Kasumi-1 (cell line): ENCODE measurements around the gene CCAR1.
"Not testable (repeated sequence)": the region's sequence is repeated elsewhere in the genome, so short reads cannot be mapped to it uniquely, and the experiment has no call there.

Experiments used
- DNase-seq, 2 experiments: peaks; one replicate each; lab custom pipeline; 2025; lab: John Stamatoyannopoulos, UW

CCAR1 gene

DNA sequence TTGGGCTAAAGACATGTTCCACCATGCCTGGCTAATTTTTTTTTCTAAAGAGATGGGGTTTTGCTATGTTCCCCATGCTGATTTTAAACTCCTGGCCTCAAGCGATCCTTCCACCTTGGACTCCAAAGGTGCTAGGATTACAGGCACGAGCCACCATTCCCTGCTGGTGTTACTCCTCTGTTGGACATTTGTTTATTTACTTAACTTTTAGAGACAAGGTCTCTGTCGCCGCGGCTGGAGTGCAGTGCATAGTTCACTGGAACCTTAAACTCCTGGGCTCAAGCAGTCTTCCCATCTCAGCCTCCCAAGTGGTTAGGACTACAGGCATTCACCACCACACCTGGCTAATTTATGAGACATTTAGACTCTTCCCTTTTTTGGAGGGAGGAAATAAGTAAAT, 38.9 kb downstream of the CCAR1 start:
- DNase-seq: no peak

DNA sequence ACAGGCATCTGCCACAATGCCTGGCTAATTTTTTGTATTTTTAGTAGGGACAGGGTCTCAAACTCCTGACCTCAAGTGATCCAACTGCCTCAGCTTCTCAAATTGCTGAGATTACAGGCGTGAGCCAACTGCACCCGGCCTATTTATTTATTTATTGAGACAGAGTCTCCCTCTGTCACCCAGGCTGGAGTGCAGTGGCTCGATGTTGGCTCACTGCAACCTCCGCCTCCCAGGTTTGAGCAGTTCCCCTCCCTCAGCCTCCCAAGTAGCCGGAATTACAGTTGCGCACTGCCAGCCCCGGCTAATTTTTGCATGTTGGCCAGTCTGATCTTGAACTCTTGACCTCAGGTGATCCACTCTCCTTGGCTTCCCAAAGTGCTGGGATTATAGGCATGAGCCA, 46.4 kb downstream of the CCAR1 start:
- not testable (repeated sequence) for DNase-seq

DNA sequence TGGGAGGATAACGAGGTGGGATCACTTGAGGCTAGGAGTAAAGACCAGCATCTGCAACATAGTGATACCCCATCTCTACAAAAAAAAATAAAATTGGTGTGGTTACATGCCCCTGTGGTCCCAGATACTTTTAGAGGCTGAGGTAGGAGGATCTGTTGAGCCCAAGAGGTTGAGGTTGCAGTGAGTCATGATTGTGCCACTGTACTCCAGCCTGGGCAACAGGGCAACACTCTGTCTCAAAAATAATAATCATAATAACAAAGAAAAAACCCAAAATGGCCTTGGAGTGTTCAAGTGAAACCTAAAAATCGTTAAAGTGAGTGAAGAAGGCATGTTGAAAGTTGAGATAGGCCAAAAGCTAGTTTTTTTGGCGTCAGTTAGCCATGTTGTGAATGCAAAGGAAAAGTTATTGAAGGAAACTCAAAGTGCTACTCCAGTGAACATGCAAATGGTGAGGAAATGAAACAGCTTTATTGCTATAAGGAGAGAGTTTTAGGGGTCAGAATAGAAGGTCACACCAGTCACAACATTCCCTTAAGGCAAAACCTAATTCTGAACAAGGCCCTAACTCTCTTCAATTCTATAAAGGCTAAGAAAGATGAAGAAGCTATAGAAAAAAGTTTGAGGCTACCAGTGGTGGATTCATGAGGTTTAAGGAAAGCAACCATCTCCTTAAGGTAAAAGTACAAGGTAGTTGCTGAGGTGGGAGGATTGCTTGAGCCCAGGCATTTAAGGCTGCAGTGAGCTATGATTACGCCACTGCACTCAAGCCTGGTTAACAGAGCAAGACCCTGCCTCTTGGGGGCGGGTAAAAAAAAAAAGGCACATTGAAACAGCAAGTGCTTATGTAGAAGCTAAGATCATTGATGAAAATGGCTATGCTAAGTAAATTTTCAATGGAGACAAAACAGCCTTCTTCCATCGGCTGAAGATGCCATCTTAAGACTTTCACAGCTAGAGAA, 60.9 kb downstream of the CCAR1 start:
- no peak for DNase-seq

DNA sequence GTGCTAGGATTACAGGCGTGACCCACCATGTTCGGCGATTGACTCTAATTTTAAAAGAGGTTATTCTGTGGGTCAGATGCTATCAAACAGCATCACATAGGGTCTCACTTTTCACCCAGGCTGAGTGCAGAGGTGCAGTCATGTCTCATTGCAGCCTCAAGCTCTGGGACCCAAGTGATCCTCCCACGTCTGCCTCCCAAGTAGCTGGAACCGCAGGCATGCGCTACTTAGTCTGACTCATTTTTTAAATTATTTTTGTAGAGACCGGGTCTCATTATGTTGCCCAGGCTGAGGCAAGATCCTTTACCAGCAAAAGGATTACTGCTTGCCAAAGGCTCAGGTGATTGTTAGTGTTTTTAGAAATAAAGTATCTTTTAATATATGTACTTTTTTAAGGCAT, 63.4 kb downstream of the CCAR1 start:
- DNase-seq: no peak

DNA sequence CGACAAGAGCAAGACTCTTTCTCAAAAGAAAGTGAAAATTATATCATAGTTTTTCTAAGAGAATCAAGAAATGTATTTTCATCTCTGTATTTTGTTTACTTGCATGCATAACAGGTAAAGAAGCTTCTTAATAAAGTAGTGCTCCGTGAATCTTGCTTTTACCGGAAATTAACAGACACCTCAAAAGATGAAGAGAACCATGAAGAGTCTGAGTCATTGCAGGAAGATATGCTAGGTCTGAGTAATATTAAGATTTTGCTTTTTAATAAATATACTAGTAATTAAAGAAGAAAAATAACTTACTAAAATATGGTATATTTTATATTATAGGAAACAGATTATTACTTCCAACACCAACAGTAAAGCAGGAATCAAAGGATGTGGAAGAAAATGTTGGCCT, 66.8 kb downstream of the CCAR1 start:
- DNase-seq: no peak

GRCh38 chr10:68790476-68790875, 69.4 kb downstream of the CCAR1 start:
- DNase-seq: no peak

GRCh38 chr10:68792115-68792514, 71.1 kb downstream of the CCAR1 start:
- peak; percentile 13 to 52 for DNase-seq

- no peak for DNase-seq
Measured at GRCh38 chr10:68795886-68796532, 75.0 kb downstream of the CCAR1 start.

- no peak for DNase-seq
Measured at GRCh38 chr10:68796605-68797004, 75.6 kb downstream of the CCAR1 start.

DNA sequence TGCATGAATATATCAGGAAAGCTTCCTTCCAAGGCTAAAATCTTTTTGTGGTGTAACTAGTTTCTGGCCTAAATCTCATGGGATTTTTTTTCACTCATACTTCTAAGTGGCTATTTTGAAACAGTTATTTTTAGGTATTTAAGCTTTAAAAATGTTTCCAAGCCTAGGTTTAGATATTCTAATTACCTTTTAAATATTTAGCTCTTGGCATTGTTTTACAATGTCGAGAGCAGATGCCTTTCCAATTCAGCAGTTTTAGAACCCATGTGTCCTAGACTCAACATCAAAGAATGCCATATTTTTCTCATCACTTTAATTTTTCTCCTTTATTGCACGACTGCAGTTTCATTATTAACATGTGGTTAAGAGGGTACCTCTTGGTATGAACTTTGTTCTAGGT, 79.2 kb downstream of the CCAR1 start:
- DNase-seq: no peak

DNA sequence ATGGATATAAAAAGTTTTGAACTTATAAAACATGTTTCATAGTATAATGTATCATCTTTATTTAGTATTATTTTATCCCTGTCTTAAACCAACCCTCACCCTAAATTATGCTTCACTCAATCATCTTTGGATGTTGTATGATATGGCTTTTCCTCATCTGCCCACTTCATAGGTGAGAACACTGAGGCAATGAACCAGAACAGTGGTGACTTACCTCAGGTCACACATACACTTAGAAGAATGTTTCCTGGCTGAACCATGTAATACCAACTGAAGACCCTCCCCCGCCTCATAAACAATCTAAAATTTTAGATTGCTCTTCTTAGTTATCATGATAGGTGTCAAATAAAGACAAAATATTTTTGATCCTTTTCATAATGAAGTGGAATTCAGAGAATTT, 83.7 kb downstream of the CCAR1 start:
- no peak for DNase-seq

- DNase-seq: not testable (repeated sequence)
Measured at GRCh38 chr10:68810830-68811229, 89.8 kb downstream of the CCAR1 start.

GRCh38 chr10:68811314-68812009, 90.4 kb downstream of the CCAR1 start:
- no peak for DNase-seq

GRCh38 chr10:68812420-68812819, 91.4 kb downstream of the CCAR1 start:
- no peak for DNase-seq

- no peak for DNase-seq
Measured at GRCh38 chr10:68813559-68813958, 92.5 kb downstream of the CCAR1 start.

DNA sequence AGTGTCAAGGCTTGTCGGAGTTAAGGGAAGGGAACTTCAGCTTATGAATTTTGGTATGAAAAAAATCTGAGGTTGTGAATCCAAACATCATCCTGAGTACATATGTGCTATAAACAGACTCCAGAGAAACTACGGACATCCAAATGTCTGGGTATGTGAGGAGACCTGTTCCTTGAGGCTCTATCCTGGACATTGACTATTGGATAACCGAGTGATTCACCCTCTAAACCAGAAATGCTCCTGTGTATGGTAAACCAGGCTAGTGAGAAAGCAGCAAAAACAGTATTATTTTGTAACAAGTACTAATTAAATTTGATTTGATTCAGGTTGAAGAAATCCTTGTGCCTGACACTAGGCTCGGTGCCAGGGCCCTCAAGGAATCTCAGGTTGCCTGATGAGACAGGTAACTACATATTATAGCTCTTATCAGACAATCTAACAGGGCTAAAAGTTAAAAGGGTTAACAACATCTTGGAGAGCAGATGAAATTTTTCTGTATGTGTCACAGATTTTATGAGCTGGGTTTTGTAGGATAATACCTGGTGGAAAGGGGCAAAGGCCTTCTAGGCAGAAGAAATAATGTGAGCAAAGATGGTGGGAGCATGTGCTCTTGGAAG, 95.9 kb downstream of the CCAR1 start:
- DNase-seq: no peak

GRCh38 chr10:68820359-68820758, 99.3 kb downstream of the CCAR1 start:
- DNase-seq: not testable (repeated sequence)

- not testable (repeated sequence) for DNase-seq
Measured at GRCh38 chr10:68822626-68823025, 101.6 kb downstream of the CCAR1 start.

DNA sequence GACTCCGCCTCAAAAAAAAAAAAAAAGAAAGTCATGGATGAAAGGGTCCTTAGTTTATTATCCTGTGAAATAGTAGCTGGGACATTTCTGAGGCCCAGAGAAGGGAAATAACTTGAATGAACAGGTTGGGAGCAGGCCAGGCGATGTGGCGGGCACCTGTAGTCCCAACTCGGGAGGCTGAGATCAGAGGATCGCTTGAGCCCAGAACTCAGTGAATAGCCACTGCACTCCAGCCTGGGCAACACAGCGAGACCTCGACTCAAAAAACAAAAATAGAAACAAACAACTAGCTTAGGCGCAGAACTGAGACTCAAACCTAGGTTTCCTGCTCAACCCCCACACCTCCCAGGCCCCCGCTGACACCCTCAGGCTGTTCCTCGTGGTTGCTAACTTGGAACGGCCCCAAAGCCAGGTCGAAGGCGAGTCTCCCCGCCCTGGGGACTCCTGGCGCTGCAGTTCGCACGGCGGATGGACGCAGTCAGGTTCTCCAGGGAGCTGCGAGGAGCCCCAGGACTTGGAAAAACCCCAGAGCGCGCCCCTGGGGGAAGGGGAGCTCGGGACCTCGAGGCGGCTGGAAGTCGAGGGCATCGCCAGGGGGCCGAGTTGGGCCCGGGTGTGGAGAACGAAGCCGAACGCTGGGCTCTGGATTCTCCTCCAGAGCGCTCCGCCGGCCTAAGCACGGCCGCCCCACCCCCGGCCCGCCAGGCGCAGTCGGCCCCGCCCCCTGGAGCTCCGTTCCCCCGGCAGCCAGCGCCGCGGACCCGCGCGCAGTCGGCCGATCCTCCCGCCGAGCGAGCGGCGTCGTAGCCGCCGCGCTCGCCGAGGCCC, 105.9 kb downstream of the CCAR1 start, which contains the start of gene STOX1:
Gene STOX1 (plus strand): TSS at position 768 of the 828 bp plus-strand sequence. CDS start 93 bp downstream, outside the sequence.
- peak; percentile 77 to 83 for DNase-seq

GRCh38 chr10:68827592-68827959, 106.5 kb downstream of the CCAR1 start:
- not testable (repeated sequence) for DNase-seq

DNA sequence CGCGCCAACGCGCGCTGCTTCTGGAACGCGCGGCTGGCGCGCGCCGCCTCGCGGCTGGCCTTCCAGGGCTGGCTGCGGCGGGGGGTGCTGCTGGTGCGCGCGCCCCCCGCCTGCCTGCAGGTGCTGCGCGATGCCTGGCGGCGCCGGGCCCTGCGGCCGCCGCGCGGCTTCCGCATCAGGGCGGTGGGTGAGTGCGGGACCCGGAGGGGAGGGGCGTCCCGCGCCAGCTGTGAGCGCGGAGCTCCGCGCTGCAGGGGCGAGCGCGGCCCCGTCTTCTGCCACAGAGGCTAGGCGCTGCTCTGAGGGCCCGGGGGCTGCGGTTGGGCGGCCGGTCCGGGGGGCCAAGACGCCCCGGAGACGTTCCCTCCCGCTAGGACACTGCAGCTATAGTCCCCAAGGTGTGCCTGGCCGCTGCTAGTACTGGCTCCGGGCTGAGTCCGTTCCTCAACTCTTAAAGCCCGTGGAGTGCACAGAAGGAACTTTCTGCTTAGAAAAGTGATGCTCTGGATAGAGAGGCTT, 107.1 kb downstream of the CCAR1 start:
- DNase-seq: peak in 1 of 2 experiments; percentile 35
